Thyroid gland (tissue), 4 donors: ENCODE measurements around the gene SIPA1L3. TPM values are rescaled to one million over a fixed set of nuclear protein-coding genes. Genes with fewer than 3 reads are reported as not detected.

ENCODE experiments used
- DNase-seq, 2 donors: peaks; one replicate each; pipeline ENCODE4 v3.0.0-alpha.2; 2019
- H3K27ac ChIP-seq, 3 donors: fragments of 200-600 bp; sonication (generic); 1 replicate in 2 of 3; 2 replicates in 1 of 3; pipeline ENCODE4 v1.5.1; 2016 to 2019; ENCODE audit warnings: mild to moderate bottlenecking in 1 of 3, moderate library complexity in 1 of 3
- H3K27me3 ChIP-seq: fragments of 200-600 bp; sonication (generic); one replicate; pipeline ENCODE4 v1.5.1; 2019
- H3K36me3 ChIP-seq, 2 donors: fragments of 200-600 bp; sonication (generic); one replicate each; pipeline ENCODE4 v1.5.1; 2016 to 2019
- H3K4me1 ChIP-seq, 2 donors: fragments of 200-600 bp; sonication (generic); one replicate each; pipeline ENCODE4 v1.5.1; 2017 to 2019
- H3K4me3 ChIP-seq, 3 donors: fragments of 200-600 bp; sonication (generic); replicated peaks in 1 of 3; 1 replicate in 2 of 3; 2 replicates in 1 of 3; pipeline ENCODE4 v1.5.1; 2016; ENCODE audit warnings: mild to moderate bottlenecking in 1 of 3
- H3K9me3 ChIP-seq: fragments of 200-600 bp; sonication (generic); one replicate; pipeline ENCODE4 v1.5.1; 2017
- POLR2A ChIP-seq, 2 donors: fragments of 450-650 bp; IDR thresholded peaks; one replicate each; pipeline ENCODE4 v1.6.1; 2017; ENCODE audit warnings: antibody characterized with exemption in 2 of 2, mild to moderate bottlenecking in 2 of 2, moderate library complexity in 1 of 2
- WGBS, 2 donors: methylation state at CpG; one replicate each; pipeline ENCODE4 v1.1.5; 2017; 5-methylcytosine and 5-hydroxymethylcytosine counted together
- intact Hi-C: fragments of 100-400 bp; cut with DNase I; formaldehyde crosslinking; loops from one replicate; pipeline ENCODE4 v1.15.1; 2023
- total RNA-seq, 4 donors: library from RNA; depleted of rRNA; stranded (reverse); fragments of >200 nt; gene quantifications; one replicate each; pipeline ENCODE4 v1.2.3, GENCODE V29; 2016
- TF ChIP-seq, protein P1 (sequence below), 6 experiments: fragments of 200-600 bp in 3 of 6; fragments of 450-650 bp in 3 of 6; sonication (generic) in 3 of 6; IDR thresholded peaks; one replicate each; pipeline ENCODE4 v1.5.1; 2016 to 2019; ENCODE audit warnings: antibody characterized with exemption in 6 of 6, mild to moderate bottlenecking in 2 of 6, inconsistent platforms in 1 of 6, moderate library complexity in 1 of 6

Gene SIPA1L3
- total RNA-seq, 4 donors from 2014 or later: 39.4 to 130 (median 116) TPM

- intact Hi-C loops: no loop called here
- Histone ChIP-seq H3K9me3 (no peaks in the 10 kb centered on the region), H3K4me1 (peaks cover 18 to 21% of the 10 kb centered on the region in 2 donors), H3K27ac (no peak overlapping the region), H3K4me3 (no peak overlapping the region), H3K27me3 (no peaks in the 10 kb centered on the region), H3K36me3 (no peaks in the 10 kb centered on the region)
- no peak for TF ChIP-seq POLR2A (IDR thresholded peaks at IDR 0.05)
- TF ChIP-seq, protein P1, sequence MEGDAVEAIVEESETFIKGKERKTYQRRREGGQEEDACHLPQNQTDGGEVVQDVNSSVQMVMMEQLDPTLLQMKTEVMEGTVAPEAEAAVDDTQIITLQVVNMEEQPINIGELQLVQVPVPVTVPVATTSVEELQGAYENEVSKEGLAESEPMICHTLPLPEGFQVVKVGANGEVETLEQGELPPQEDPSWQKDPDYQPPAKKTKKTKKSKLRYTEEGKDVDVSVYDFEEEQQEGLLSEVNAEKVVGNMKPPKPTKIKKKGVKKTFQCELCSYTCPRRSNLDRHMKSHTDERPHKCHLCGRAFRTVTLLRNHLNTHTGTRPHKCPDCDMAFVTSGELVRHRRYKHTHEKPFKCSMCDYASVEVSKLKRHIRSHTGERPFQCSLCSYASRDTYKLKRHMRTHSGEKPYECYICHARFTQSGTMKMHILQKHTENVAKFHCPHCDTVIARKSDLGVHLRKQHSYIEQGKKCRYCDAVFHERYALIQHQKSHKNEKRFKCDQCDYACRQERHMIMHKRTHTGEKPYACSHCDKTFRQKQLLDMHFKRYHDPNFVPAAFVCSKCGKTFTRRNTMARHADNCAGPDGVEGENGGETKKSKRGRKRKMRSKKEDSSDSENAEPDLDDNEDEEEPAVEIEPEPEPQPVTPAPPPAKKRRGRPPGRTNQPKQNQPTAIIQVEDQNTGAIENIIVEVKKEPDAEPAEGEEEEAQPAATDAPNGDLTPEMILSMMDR (IDR thresholded peaks at IDR 0.05): no peak
- WGBS, 2 donors: 53 to 67% methylated on average over 10 of the region's 10 CpGs
- DNase-seq: peak; percentile 45 to 63
Measured at GRCh38 chr19:38076337-38076736, 169.3 kb downstream of the SIPA1L3 start.

GRCh38 chr19:38078302-38078930 lies 171.4 kb downstream of the SIPA1L3 start:
- DNase-seq: peak; percentile 23 to 37
- intact Hi-C loops: no loop called here
- WGBS, 2 donors: 94 to 95% methylated on average over 15 of the region's 15 CpGs
- H3K9me3 ChIP-seq: no peaks in the 10 kb centered on the region
- H3K27me3 ChIP-seq: no peaks in the 10 kb centered on the region
- H3K4me1 ChIP-seq: peaks cover 10 to 14% of the 10 kb centered on the region in 2 donors
- H3K36me3 ChIP-seq: peaks cover 8 to 18% of the 10 kb centered on the region in 2 donors
- no peak for TF ChIP-seq POLR2A (IDR thresholded peaks at IDR 0.05)
- TF ChIP-seq, protein P1 (IDR thresholded peaks at IDR 0.05): no peak
- H3K4me3 ChIP-seq: no peak overlapping the region
- H3K27ac ChIP-seq: peak overlapping the region in 1 of 3 donors; percentile 14

DNA sequence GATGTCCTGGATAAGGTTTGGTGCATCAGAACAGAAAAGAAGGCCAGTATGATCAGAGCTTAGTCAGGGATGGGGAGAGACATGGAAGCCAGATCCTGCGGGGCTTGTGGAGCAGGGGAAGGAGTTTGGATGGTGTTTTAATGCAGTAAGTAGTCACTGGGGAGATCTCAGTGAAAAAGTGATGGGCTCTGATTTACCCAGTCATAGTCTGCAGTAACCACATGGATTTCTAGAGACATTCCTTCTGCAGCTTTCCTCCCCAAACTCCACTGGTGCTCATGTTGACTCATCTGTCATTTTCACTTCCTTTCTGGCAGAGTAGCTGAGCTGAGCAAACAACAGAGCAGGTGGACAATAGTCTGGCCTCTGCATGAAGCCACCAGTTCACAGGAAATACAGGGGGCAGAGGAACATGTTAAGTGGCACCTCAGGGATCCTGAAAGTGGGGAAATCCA lies 172.9 kb downstream of the SIPA1L3 start:
- Histone ChIP-seq H3K36me3 (peaks cover 8 to 18% of the 10 kb centered on the region in 2 donors), H3K4me1 (peaks cover 10 to 14% of the 10 kb centered on the region in 2 donors), H3K9me3 (no peaks in the 10 kb centered on the region), H3K4me3 (no peak overlapping the region), H3K27ac (peak overlapping the region in 1 of 3 donors; percentile 42), H3K27me3 (no peaks in the 10 kb centered on the region)
- DNase-seq: peak in 1 of 2 donors; percentile 44
- 65 to 84% methylated on average over 1 of the region's 1 CpG for whole genome bisulfite sequencing, 2 donors
- intact Hi-C loops: no loop called here
- TF ChIP-seq, protein P1 (IDR thresholded peaks at IDR 0.05): no peak
- no peak for TF ChIP-seq POLR2A (IDR thresholded peaks at IDR 0.05)

GRCh38 chr19:38081547-38082255 lies 174.7 kb downstream of the SIPA1L3 start:
- intact Hi-C loops: no loop called here
- Histone ChIP-seq H3K9me3 (no peaks in the 10 kb centered on the region), H3K36me3 (peaks cover 8 to 18% of the 10 kb centered on the region in 2 donors), H3K27me3 (no peaks in the 10 kb centered on the region), H3K4me1 (peaks cover 10% of the 10 kb centered on the region in 2 donors), H3K4me3 (no peak overlapping the region), H3K27ac (no peak overlapping the region)
- TF ChIP-seq, protein P1 (IDR thresholded peaks at IDR 0.05): no peak
- no peak for TF ChIP-seq POLR2A (IDR thresholded peaks at IDR 0.05)
- WGBS, 2 donors: 97 to 100% methylated on average over 14 to 33 of the region's 51 CpGs
- DNase-seq: no peak
